Mucosa of rectum (tissue), 2 donors: ENCODE measurements around the gene FUS.

Experiments
- H3K27ac ChIP-seq, 2 donors: one replicate each; pipeline ENCODE4 v1.7.0; 2013; ENCODE audit warnings: inconsistent platforms in 2 of 2, low read depth in 2 of 2, low read length in 2 of 2
- H3K27me3 ChIP-seq, 2 donors: one replicate each; pipeline ENCODE4 v1.7.0; 2013; ENCODE audit warnings: low read length in 2 of 2; ENCODE audit not compliant: control insufficient read depth in 2 of 2, insufficient read depth in 2 of 2
- H3K36me3 ChIP-seq, 2 donors: one replicate each; pipeline ENCODE4 v1.7.0; 2013; ENCODE audit warnings: low read length in 2 of 2; ENCODE audit not compliant: control insufficient read depth in 2 of 2, insufficient read depth in 2 of 2
- H3K4me1 ChIP-seq, 2 donors: one replicate each; pipeline ENCODE4 v1.7.0; 2013; ENCODE audit warnings: low read length in 2 of 2, mild to moderate bottlenecking in 1 of 2; ENCODE audit not compliant: control insufficient read depth in 2 of 2, insufficient read depth in 2 of 2
- H3K4me3 ChIP-seq, 2 donors: one replicate each; pipeline ENCODE4 v1.7.0; 2013; ENCODE audit warnings: low read length in 2 of 2
- H3K9ac ChIP-seq, 2 donors: one replicate each; pipeline ENCODE4 v1.7.0; 2013; ENCODE audit warnings: low read length in 2 of 2, low read depth in 1 of 2, mild to moderate bottlenecking in 1 of 2
- H3K9me3 ChIP-seq, 2 donors: one replicate each; pipeline ENCODE4 v1.7.0; 2013; ENCODE audit warnings: low read length in 2 of 2; ENCODE audit not compliant: control insufficient read depth in 2 of 2
- donor health status: healthy.
- donor health status: Normal muscosa, but diverticular disease.

FUS gene

DNA sequence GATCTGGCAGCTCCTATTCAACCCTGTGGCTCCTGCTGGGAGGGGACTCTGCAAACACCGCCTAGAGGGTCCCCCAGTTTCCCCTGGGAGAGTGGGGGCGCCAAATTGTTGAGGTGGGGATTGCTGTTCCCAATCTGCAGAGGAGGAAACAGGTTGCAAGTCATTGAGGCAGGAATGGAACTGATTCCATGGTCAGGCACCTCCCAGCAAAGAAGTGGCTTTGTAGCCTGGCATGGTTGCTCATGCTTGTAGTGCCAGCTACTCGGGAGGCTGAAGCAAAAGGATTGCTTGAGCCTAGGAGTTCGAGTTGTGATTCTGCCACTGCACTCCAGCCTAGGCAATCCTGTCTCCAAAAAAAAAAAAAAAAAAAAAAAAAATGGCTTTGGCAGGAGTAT is 37.2 kb downstream of the FUS start:
- no peaks in the 10 kb centered on the region for H3K36me3 ChIP-seq
- H3K9ac ChIP-seq = no peak overlapping the region
- H3K27ac ChIP-seq = no peak overlapping the region
- no peaks in the 10 kb centered on the region for H3K9me3 ChIP-seq
- no peak overlapping the region for H3K4me3 ChIP-seq
- H3K4me1 ChIP-seq = peaks cover 12 to 21% of the 10 kb centered on the region in 2 donors
- H3K27me3 ChIP-seq = peaks cover 26 to 42% of the 10 kb centered on the region in 2 donors

GRCh38 chr16:31219154-31219741 is 39.3 kb downstream of the FUS start:
- peaks cover 22 to 34% of the 10 kb centered on the region in 2 donors for H3K27me3 ChIP-seq
- H3K4me1 ChIP-seq = peaks cover 12 to 21% of the 10 kb centered on the region in 2 donors
- H3K4me3 ChIP-seq = no peak overlapping the region
- no peaks in the 10 kb centered on the region for H3K36me3 ChIP-seq
- no peak overlapping the region for H3K9ac ChIP-seq
- no peak overlapping the region for H3K27ac ChIP-seq
- no peaks in the 10 kb centered on the region for H3K9me3 ChIP-seq

GRCh38 chr16:31221357-31222160 is 41.6 kb downstream of the FUS start:
- Histone ChIP-seq H3K4me1 (peaks cover under 1 to 3% of the 10 kb centered on the region in 2 donors), H3K4me3 (no peak overlapping the region), H3K9me3 (no peaks in the 10 kb centered on the region), H3K27ac (no peak overlapping the region), H3K27me3 (peaks cover 11 to 14% of the 10 kb centered on the region in 2 donors), H3K36me3 (no peaks in the 10 kb centered on the region), H3K9ac (no peak overlapping the region)

- Histone ChIP-seq H3K4me1 (no peaks in the 10 kb centered on the region), H3K4me3 (no peak overlapping the region), H3K9ac (no peak overlapping the region), H3K9me3 (no peaks in the 10 kb centered on the region), H3K27me3 (peaks cover 1 to 2% of the 10 kb centered on the region in 2 donors), H3K36me3 (no peaks in the 10 kb centered on the region), H3K27ac (no peak overlapping the region)
Observed at GRCh38 chr16:31223044-31223443, 43.1 kb downstream of the FUS start.

DNA sequence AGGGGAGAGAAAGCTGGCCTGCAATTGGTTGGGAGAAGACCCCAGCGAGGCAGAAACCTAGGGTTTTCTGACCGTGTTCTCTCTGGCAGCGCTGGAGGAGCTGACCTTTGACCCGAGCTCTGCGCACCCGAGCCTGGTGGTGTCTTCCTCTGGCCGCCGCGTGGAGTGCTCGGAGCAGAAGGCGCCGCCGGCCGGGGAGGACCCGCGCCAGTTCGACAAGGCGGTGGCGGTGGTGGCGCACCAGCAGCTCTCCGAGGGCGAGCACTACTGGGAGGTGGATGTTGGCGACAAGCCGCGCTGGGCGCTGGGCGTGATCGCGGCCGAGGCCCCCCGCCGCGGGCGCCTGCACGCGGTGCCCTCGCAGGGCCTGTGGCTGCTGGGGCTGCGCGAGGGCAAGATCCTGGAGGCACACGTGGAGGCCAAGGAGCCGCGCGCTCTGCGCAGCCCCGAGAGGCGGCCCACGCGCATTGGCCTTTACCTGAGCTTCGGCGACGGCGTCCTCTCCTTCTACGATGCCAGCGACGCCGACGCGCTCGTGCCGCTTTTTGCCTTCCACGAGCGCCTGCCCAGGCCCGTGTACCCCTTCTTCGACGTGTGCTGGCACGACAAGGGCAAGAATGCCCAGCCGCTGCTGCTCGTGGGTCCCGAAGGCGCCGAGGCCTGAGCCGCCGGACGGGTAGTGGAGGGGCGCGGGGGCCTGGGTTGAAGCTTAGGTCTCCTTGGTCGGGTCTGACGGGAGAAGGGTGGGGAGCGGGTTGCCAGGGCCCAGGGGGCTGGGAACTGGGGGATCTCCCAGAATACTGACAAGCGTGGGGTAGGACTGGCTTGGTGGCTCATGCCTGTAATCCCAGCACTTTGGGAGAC is 44.4 kb downstream of the FUS start:
- no peaks in the 10 kb centered on the region for H3K27me3 ChIP-seq

GRCh38 chr16:31225193-31225592 is 45.3 kb downstream of the FUS start:
- no peaks in the 10 kb centered on the region for H3K36me3 ChIP-seq
- no peaks in the 10 kb centered on the region for H3K9me3 ChIP-seq
- no peak overlapping the region for H3K9ac ChIP-seq
- H3K27me3 ChIP-seq = no peaks in the 10 kb centered on the region
- no peaks in the 10 kb centered on the region for H3K4me1 ChIP-seq
- H3K27ac ChIP-seq = no peak overlapping the region
- no peak overlapping the region for H3K4me3 ChIP-seq

More for the DNA sequence above, 44.4 kb downstream of the FUS start:
- Histone ChIP-seq H3K9me3 (no peaks in the 10 kb centered on the region), H3K4me1 (no peaks in the 10 kb centered on the region), H3K4me3 (no peak overlapping the region), H3K27ac (no peak overlapping the region), H3K9ac (no peak overlapping the region), H3K36me3 (no peaks in the 10 kb centered on the region)

DNA sequence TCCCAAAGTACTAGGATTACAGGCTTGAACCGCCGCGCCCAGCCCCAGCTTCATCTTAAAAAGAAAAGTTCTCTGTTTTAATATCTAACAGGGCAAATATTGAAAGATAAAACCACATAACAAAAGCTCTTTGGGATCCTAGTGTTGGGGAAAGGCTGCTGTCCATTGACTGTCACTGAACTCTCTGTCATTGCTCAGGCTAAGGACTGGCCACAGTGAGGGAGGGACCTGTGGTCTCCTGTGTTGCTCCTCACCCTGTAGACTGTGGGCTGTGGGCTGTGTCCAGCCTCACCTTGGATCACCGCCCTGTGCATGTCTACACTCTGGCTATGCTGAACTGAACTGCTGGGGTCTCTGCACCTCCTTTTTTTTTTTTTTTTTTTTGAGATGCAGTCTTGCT is 48.3 kb downstream of the FUS start:
- no peak overlapping the region for H3K4me3 ChIP-seq
- H3K9me3 ChIP-seq = no peaks in the 10 kb centered on the region
- no peaks in the 10 kb centered on the region for H3K4me1 ChIP-seq
- no peak overlapping the region for H3K27ac ChIP-seq
- H3K9ac ChIP-seq = no peak overlapping the region
- no peaks in the 10 kb centered on the region for H3K36me3 ChIP-seq
- H3K27me3 ChIP-seq = no peaks in the 10 kb centered on the region

DNA sequence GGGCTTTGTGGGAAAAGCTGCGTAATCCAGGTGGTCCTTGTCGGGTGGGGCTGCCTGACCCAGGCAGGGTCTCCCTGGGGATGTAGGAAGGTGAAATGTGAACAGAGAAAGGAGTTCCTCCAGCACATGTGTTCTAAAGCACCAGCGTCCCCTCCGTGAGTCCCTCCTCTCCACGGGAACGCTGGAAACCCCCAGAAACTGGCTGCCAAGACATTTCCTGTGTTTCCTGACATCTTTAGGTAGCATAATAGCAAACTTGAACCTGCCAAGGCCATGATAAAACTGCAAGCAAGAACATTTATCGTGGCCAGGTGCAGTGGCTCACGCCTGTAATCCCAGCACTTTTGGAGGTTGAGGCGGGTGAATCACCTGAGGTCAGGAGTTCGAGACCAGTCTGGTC is 49.6 kb downstream of the FUS start:
- no peaks in the 10 kb centered on the region for H3K27me3 ChIP-seq
- no peak overlapping the region for H3K4me3 ChIP-seq
- no peaks in the 10 kb centered on the region for H3K36me3 ChIP-seq
- H3K9ac ChIP-seq = no peak overlapping the region
- no peak overlapping the region for H3K27ac ChIP-seq
- no peaks in the 10 kb centered on the region for H3K4me1 ChIP-seq
- no peaks in the 10 kb centered on the region for H3K9me3 ChIP-seq

DNA sequence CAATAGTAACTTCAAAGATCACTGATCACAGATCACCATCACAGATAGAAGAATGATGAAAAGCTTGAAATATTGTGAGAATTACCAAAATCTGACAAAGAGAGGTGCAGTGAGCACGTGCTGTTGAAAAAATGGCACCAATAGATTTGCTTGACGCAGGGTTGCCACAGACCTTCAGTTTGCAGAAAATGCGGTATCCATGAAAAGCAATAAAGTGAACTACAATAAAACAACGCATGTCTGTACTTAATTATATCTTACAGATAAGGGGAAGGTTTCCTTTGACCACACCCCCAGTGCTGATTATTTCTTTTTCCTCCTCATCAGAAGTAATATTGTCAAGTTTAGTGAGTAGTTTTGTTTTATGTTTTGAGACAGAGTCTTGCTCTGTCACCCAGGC is 58.1 kb downstream of the FUS start:
- no peaks in the 10 kb centered on the region for H3K9me3 ChIP-seq
- H3K9ac ChIP-seq = no peak overlapping the region

More for the DNA sequence above, 58.1 kb downstream of the FUS start:
- Histone ChIP-seq H3K36me3 (no peaks in the 10 kb centered on the region), H3K4me3 (no peak overlapping the region), H3K4me1 (no peaks in the 10 kb centered on the region), H3K27ac (no peak overlapping the region), H3K27me3 (no peaks in the 10 kb centered on the region)
